ENCODE results near the gene TAS2R16.
"Not testable (repeated sequence)": the region's sequence is repeated elsewhere in the genome, so short reads cannot be mapped to it uniquely, and the experiment has no call there.

The TAS2R16 gene

GRCh38 chr7:122970740-122971725 is 24.5 kb downstream of the TAS2R16 start:
- DNase-seq = peak; percentile 63

GRCh38 chr7:122968389-122968788 is 27.1 kb downstream of the TAS2R16 start:
- no peak for DNase-seq

- DNase-seq = peak; percentile 87
Observed at GRCh38 chr7:122965306-122965705, 30.2 kb downstream of the TAS2R16 start.

- not testable (repeated sequence) for DNase-seq
Observed at GRCh38 chr7:122953678-122954077, 41.8 kb downstream of the TAS2R16 start.

GRCh38 chr7:122951006-122951405 is 44.5 kb downstream of the TAS2R16 start:
- DNase-seq = no peak

GRCh38 chr7:122949186-122949585 is 46.3 kb downstream of the TAS2R16 start:
- DNase-seq = no peak

All from NCI-H748 treated with DMSO at 0.1 percent for 48 hours (cell line).